GM12872 (cell line): ENCODE measurements around the gene ID1.

Source experiments
- CTCF ChIP-seq: IDR thresholded peaks from 3 replicates; pipeline ENCODE4 v1.5.1; 2011; ENCODE audit warnings: low read depth, mild to moderate bottlenecking, low read length, moderate library complexity; ENCODE audit not compliant: insufficient read depth

The ID1 gene

GRCh38 chr20:31594002-31594557, 11.0 kb upstream of the ID1 start:
- TF ChIP-seq CTCF: no peak

- TF ChIP-seq CTCF: no peak
These were observed 10.3 kb upstream of the ID1 start for GRCh38 chr20:31594558-31595379.

- TF ChIP-seq CTCF: no peak
These were observed 9.8 kb upstream of the ID1 start for GRCh38 chr20:31595380-31595653.

- no peak for TF ChIP-seq CTCF
These were observed 9.3 kb upstream of the ID1 start for GRCh38 chr20:31595654-31596411.

- TF ChIP-seq CTCF: no peak
These were observed 8.1 kb upstream of the ID1 start for GRCh38 chr20:31596831-31597480.

- no peak for TF ChIP-seq CTCF
These were observed 7.6 kb upstream of the ID1 start for GRCh38 chr20:31597481-31597855.

- no peak for TF ChIP-seq CTCF
These were observed 2.7 kb upstream of the ID1 start for GRCh38 chr20:31602431-31602778.
